Ramos (cell line): ENCODE data around the gene NPHP1.
"Not testable (repeated sequence)": the region's sequence is repeated elsewhere in the genome, so short reads cannot be mapped to it uniquely, and the experiment has no call there.

Experiments
- in situ Hi-C: fragments of 300-500 bp; cut with MboI; formaldehyde crosslinking; loops from one replicate; pipeline ENCODE4 v1.14.3; 2022; ENCODE audit warnings: low sequenced_read_pairs; ENCODE audit not compliant: unreplicated experiment

The NPHP1 gene

GRCh38 chr2:110204408-110205385, at the start of gene NPHP1:
Gene NPHP1 (minus strand): TSS chr2:110205013. CDS start chr2:110204968, 45 bp downstream.
- in situ Hi-C loops: no loop called here

GRCh38 chr2:110248081-110248795, 43.4 kb upstream of the NPHP1 start:
- in situ Hi-C loops: not testable (repeated sequence)

- in situ Hi-C loops: not testable (repeated sequence)
These were observed 40.9 kb upstream of the NPHP1 start for GRCh38 chr2:110245488-110246435.

- in situ Hi-C loops: not testable (repeated sequence)
These were observed 38.5 kb upstream of the NPHP1 start for GRCh38 chr2:110243283-110243682.

- in situ Hi-C loops: not testable (repeated sequence)
These were observed 29.7 kb upstream of the NPHP1 start for GRCh38 chr2:110234514-110234913.

- in situ Hi-C loops: not testable (repeated sequence)
These were observed 25.1 kb upstream of the NPHP1 start for GRCh38 chr2:110229886-110230285.

- in situ Hi-C loops: not testable (repeated sequence)
These were observed 17.8 kb upstream of the NPHP1 start for GRCh38 chr2:110222626-110223025.

GRCh38 chr2:110221938-110222337, 17.1 kb upstream of the NPHP1 start:
- in situ Hi-C loops: no loop called here

GRCh38 chr2:110220190-110220564, 15.4 kb upstream of the NPHP1 start:
- in situ Hi-C loops: no loop called here

GRCh38 chr2:110219496-110220189, 14.8 kb upstream of the NPHP1 start:
- in situ Hi-C loops: no loop called here

GRCh38 chr2:110218889-110219288, 14.1 kb upstream of the NPHP1 start:
- in situ Hi-C loops: not testable (repeated sequence)

- in situ Hi-C loops: no loop called here
These were observed 12.0 kb upstream of the NPHP1 start for GRCh38 chr2:110216803-110217202.

GRCh38 chr2:110216199-110216598, 11.4 kb upstream of the NPHP1 start:
- in situ Hi-C loops: no loop called here

GRCh38 chr2:110215566-110216158, 10.8 kb upstream of the NPHP1 start:
- in situ Hi-C loops: no loop called here

GRCh38 chr2:110215091-110215490, 10.3 kb upstream of the NPHP1 start:
- in situ Hi-C loops: no loop called here

- in situ Hi-C loops: not testable (repeated sequence)
These were observed 8.7 kb upstream of the NPHP1 start for GRCh38 chr2:110213522-110213921.

GRCh38 chr2:110211938-110212858, 7.4 kb upstream of the NPHP1 start, which contains the start of gene MTLN:
Gene MTLN (minus strand): TSS chr2:110212547. CDS start chr2:110212525, 22 bp downstream.
- in situ Hi-C loops: no loop called here
